Superior temporal gyrus (tissue), 1 donor: ENCODE data around the gene USP37.

Source experiments
- DNase-seq: peaks from one replicate; pipeline ENCODE4 v3.0.0-alpha.2; 2016; ENCODE audit errors: extremely low spot score

The USP37 gene

DNA sequence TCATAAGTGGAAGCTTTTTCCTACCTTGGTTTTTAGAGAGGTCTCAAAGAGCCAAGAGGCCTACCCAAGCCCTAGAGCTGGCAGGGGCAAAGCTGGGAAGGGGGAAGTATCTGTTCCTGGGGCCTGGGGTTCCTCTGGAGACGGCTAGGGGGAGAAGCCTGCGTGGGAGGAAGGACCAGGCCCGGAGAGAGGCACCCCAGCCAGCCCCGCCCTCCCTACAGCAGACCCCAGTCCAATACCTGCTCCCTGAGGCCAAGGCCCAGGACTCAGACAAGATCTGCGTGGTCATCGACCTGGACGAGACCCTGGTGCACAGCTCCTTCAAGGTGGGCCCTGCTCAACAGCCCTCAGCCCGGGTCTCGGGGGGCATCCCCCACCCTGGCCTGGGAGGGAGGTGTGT, 166.3 kb downstream of the USP37 start:
- no peak for DNase-seq

- no peak for DNase-seq
These were observed 166.9 kb downstream of the USP37 start for GRCh38 chr2:218400930-218401881.
